HEK293 (cell line): ENCODE data around the gene OR52E1.

Source experiments
- CTCF ChIA-PET: fragments of 350-600 bp; formaldehyde crosslinking; extraction: SDS; loops from one replicate; lab custom pipeline; 2021; ENCODE audit warnings: antibody characterized with exemption; lab: Yijun Ruan, JAX
- POLR2A ChIA-PET: fragments of 300-600 bp; formaldehyde crosslinking; extraction: SDS; loops from one replicate; lab custom pipeline; 2020; ENCODE audit warnings: antibody characterized with exemption, inconsistent platforms; lab: Yijun Ruan, JAX
- H3K27ac ChIP-seq: fragments of 200-500 bp; sonication (Bioruptor generic); 2 replicates; pipeline ENCODE4 v1.5.1; 2014; ENCODE audit warnings: low read depth, low read length, control low read depth, inconsistent platforms; ENCODE audit errors: extremely low read depth
- H3K36me3 ChIP-seq, 2 experiments: fragments of 200-500 bp in 1 of 2; sonication (Bioruptor generic) in 1 of 2; 1 replicate in 1 of 2; 2 replicates in 1 of 2; pipeline ENCODE4 v1.5.1; 2014 to 2017; ENCODE audit warnings: inconsistent platforms in 2 of 2, low read length in 2 of 2; ENCODE audit not compliant: control insufficient read depth in 2 of 2, insufficient read depth in 1 of 2
- H3K4me1 ChIP-seq: fragments of 200-500 bp; sonication (Bioruptor generic); 2 replicates; pipeline ENCODE4 v1.5.1; 2014; ENCODE audit warnings: mild to moderate bottlenecking, low read length, inconsistent platforms; ENCODE audit not compliant: control insufficient read depth, insufficient read depth
- H3K4me3 ChIP-seq: 2 replicates; pipeline ENCODE4 v1.5.1; 2011; ENCODE audit warnings: low read depth, mild to moderate bottlenecking, control low read depth, low read length, moderate library complexity
- H3K9me3 ChIP-seq: fragments of 200-500 bp; sonication (Bioruptor generic); 2 replicates; pipeline ENCODE4 v1.5.1; 2014; ENCODE audit warnings: low read depth, low read length, inconsistent platforms; ENCODE audit not compliant: control insufficient read depth, insufficient read depth
- BCL11A ChIP-seq: fragments of 450-650 bp; formaldehyde crosslinking; IDR thresholded peaks from 2 replicates; pipeline ENCODE4 v1.5.1; 2016; ENCODE audit warnings: low read depth, missing biosample characterization, missing genetic modification characterization
- BCL11B ChIP-seq: fragments of 450-650 bp; formaldehyde crosslinking; IDR thresholded peaks from 2 replicates; pipeline ENCODE4 v1.5.1; 2016; ENCODE audit warnings: low read depth, missing biosample characterization, missing genetic modification characterization
- GFI1B ChIP-seq: fragments of 450-650 bp; formaldehyde crosslinking; IDR thresholded peaks from 2 replicates; pipeline ENCODE4 v1.5.1; 2016; ENCODE audit warnings: missing biosample characterization, missing genetic modification characterization
- IKZF3 ChIP-seq: fragments of 450-650 bp; IDR thresholded peaks from 2 replicates; pipeline ENCODE4 v1.5.0; 2018; ENCODE audit warnings: missing biosample characterization, mild to moderate bottlenecking, missing genetic modification characterization, moderate library complexity
- KLF1 ChIP-seq: fragments of 450-650 bp; formaldehyde crosslinking; IDR thresholded peaks from 2 replicates; pipeline ENCODE4 v1.5.1; 2016; ENCODE audit warnings: missing biosample characterization, missing genetic modification characterization
- SALL2 ChIP-seq: fragments of 450-650 bp; formaldehyde crosslinking; IDR thresholded peaks from 2 replicates; pipeline ENCODE4 v1.5.0; 2017; ENCODE audit warnings: missing biosample characterization, mild to moderate bottlenecking, missing genetic modification characterization, borderline replicate concordance
- YY2 ChIP-seq: fragments of 450-650 bp; formaldehyde crosslinking; IDR thresholded peaks from 2 replicates; pipeline ENCODE4 v1.5.1; 2016; ENCODE audit warnings: missing biosample characterization, missing genetic modification characterization
- ZBTB10 ChIP-seq: fragments of 450-650 bp; formaldehyde crosslinking; IDR thresholded peaks from 2 replicates; pipeline ENCODE4 v1.5.1; 2016; ENCODE audit warnings: missing biosample characterization, missing genetic modification characterization
- ZBTB48 ChIP-seq: fragments of 450-650 bp; formaldehyde crosslinking; IDR thresholded peaks from 2 replicates; pipeline ENCODE4 v1.5.1; 2016; ENCODE audit warnings: missing biosample characterization, missing genetic modification characterization
- ZEB2 ChIP-seq: fragments of 450-650 bp; formaldehyde crosslinking; IDR thresholded peaks from 2 replicates; pipeline ENCODE4 v1.5.1; 2016; ENCODE audit warnings: missing biosample characterization, missing genetic modification characterization
- ZNF138 ChIP-seq: fragments of 450-650 bp; formaldehyde crosslinking; IDR thresholded peaks from 2 replicates; pipeline ENCODE4 v1.5.1; 2016; ENCODE audit warnings: missing biosample characterization, missing genetic modification characterization, borderline replicate concordance
- ZNF157 ChIP-seq: fragments of 450-650 bp; formaldehyde crosslinking; IDR thresholded peaks from 2 replicates; pipeline ENCODE4 v1.5.1; 2016; ENCODE audit warnings: missing biosample characterization, missing genetic modification characterization
- ZNF16 ChIP-seq: fragments of 450-650 bp; formaldehyde crosslinking; IDR thresholded peaks from 2 replicates; pipeline ENCODE4 v1.5.1; 2016; ENCODE audit warnings: low read depth, missing biosample characterization, missing genetic modification characterization
- ZNF292 ChIP-seq: fragments of 450-650 bp; formaldehyde crosslinking; IDR thresholded peaks from 2 replicates; pipeline ENCODE4 v1.5.1; 2016; ENCODE audit warnings: low read depth, missing biosample characterization, missing genetic modification characterization, borderline replicate concordance
- ZNF302 ChIP-seq: fragments of 450-650 bp; formaldehyde crosslinking; IDR thresholded peaks from 2 replicates; pipeline ENCODE4 v1.5.1; 2016; ENCODE audit warnings: missing biosample characterization, missing genetic modification characterization, low read depth
- ZNF416 ChIP-seq: fragments of 450-650 bp; formaldehyde crosslinking; IDR thresholded peaks from 2 replicates; pipeline ENCODE4 v1.5.1; 2016; ENCODE audit warnings: missing biosample characterization, missing genetic modification characterization
- ZNF48 ChIP-seq: fragments of 450-650 bp; formaldehyde crosslinking; IDR thresholded peaks from 2 replicates; pipeline ENCODE4 v1.5.1; 2016; ENCODE audit warnings: missing biosample characterization, missing genetic modification characterization
- ZNF501 ChIP-seq: fragments of 450-650 bp; formaldehyde crosslinking; IDR thresholded peaks from 2 replicates; pipeline ENCODE4 v1.5.1; 2016; ENCODE audit warnings: missing biosample characterization, missing genetic modification characterization
- ZNF555 ChIP-seq: fragments of 450-650 bp; formaldehyde crosslinking; conservative IDR thresholded peaks from 2 replicates; pipeline ENCODE4 v1.5.1; 2017; ENCODE audit warnings: missing biosample characterization, mild to moderate bottlenecking, missing genetic modification characterization, inconsistent platforms
- ZNF571 ChIP-seq: fragments of 450-650 bp; formaldehyde crosslinking; IDR thresholded peaks from 2 replicates; pipeline ENCODE4 v1.5.0; 2017; ENCODE audit warnings: missing biosample characterization, missing genetic modification characterization
- ZNF792 ChIP-seq: fragments of 450-650 bp; formaldehyde crosslinking; IDR thresholded peaks from 2 replicates; pipeline ENCODE4 v1.5.1; 2016; ENCODE audit warnings: missing biosample characterization, missing genetic modification characterization
- TF ChIP-seq, protein P1 (sequence below): fragments of 450-650 bp; formaldehyde crosslinking; IDR thresholded peaks from 2 replicates; pipeline ENCODE4 v1.5.1; 2016; ENCODE audit warnings: missing biosample characterization, missing genetic modification characterization
- TF ChIP-seq, protein P2 (sequence below): fragments of 450-650 bp; formaldehyde crosslinking; conservative IDR thresholded peaks from 2 replicates; pipeline ENCODE4 v1.5.1; 2016; ENCODE audit warnings: low read depth, missing biosample characterization, missing genetic modification characterization
- TF ChIP-seq, protein P3 (sequence below): fragments of 450-650 bp; IDR thresholded peaks from 2 replicates; pipeline ENCODE4 v1.5.1; 2018; ENCODE audit warnings: missing biosample characterization, mild to moderate bottlenecking, missing genetic modification characterization

OR52E1 gene

GRCh38 chr11:5083602-5084001 lies 14.2 kb downstream of the OR52E1 start:
- ChIA-PET CTCF (no interaction called here), POLR2A (no interaction called here)
- Histone ChIP-seq H3K27ac (no peak overlapping the region), H3K9me3 (no peaks in the 10 kb centered on the region), H3K4me3 (no peak overlapping the region), H3K4me1 (no peaks in the 10 kb centered on the region), H3K36me3 (no peaks in the 10 kb centered on the region)
- no peak for TF ChIP-seq ZNF571
- TF ChIP-seq ZNF292, result no peak
- TF ChIP-seq ZBTB48 (tag by site-specific recombination), result no peak
- no peak for TF ChIP-seq ZNF157 (tag by site-specific recombination)
- no peak for TF ChIP-seq IKZF3
- TF ChIP-seq, protein P1, sequence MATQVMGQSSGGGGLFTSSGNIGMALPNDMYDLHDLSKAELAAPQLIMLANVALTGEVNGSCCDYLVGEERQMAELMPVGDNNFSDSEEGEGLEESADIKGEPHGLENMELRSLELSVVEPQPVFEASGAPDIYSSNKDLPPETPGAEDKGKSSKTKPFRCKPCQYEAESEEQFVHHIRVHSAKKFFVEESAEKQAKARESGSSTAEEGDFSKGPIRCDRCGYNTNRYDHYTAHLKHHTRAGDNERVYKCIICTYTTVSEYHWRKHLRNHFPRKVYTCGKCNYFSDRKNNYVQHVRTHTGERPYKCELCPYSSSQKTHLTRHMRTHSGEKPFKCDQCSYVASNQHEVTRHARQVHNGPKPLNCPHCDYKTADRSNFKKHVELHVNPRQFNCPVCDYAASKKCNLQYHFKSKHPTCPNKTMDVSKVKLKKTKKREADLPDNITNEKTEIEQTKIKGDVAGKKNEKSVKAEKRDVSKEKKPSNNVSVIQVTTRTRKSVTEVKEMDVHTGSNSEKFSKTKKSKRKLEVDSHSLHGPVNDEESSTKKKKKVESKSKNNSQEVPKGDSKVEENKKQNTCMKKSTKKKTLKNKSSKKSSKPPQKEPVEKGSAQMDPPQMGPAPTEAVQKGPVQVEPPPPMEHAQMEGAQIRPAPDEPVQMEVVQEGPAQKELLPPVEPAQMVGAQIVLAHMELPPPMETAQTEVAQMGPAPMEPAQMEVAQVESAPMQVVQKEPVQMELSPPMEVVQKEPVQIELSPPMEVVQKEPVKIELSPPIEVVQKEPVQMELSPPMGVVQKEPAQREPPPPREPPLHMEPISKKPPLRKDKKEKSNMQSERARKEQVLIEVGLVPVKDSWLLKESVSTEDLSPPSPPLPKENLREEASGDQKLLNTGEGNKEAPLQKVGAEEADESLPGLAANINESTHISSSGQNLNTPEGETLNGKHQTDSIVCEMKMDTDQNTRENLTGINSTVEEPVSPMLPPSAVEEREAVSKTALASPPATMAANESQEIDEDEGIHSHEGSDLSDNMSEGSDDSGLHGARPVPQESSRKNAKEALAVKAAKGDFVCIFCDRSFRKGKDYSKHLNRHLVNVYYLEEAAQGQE, result no peak
- TF ChIP-seq KLF1 (tag by site-specific recombination), result no peak

DNA sequence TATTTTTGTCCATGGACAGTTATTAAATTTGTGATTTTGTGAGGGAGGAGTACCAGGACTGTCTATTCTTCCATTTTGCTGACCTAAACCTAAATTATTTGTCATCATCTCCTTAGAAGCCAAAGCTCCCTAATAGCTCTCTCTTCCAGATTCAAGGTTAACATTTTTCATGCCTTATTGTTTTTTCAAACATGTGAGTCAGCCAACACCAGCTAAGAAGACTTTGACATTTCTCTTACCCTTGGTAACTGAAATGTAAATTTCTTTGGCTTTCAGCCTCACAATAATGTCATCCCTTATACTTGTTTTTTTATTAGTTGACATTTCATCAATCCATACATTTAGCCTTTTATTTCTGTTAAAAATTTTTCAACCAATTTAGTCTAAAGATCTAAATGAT lies 19.2 kb downstream of the OR52E1 start:
- no peaks in the 10 kb centered on the region for H3K9me3 ChIP-seq
- no peaks in the 10 kb centered on the region for H3K36me3 ChIP-seq
- ChIA-PET POLR2A (no interaction called here), CTCF (no interaction called here)
- H3K4me1 ChIP-seq, result no peaks in the 10 kb centered on the region
- no peak overlapping the region for H3K27ac ChIP-seq
- H3K4me3 ChIP-seq, result no peak overlapping the region
- TF ChIP-seq BCL11A (tag by site-specific recombination), result no peak
- TF ChIP-seq, protein P2, sequence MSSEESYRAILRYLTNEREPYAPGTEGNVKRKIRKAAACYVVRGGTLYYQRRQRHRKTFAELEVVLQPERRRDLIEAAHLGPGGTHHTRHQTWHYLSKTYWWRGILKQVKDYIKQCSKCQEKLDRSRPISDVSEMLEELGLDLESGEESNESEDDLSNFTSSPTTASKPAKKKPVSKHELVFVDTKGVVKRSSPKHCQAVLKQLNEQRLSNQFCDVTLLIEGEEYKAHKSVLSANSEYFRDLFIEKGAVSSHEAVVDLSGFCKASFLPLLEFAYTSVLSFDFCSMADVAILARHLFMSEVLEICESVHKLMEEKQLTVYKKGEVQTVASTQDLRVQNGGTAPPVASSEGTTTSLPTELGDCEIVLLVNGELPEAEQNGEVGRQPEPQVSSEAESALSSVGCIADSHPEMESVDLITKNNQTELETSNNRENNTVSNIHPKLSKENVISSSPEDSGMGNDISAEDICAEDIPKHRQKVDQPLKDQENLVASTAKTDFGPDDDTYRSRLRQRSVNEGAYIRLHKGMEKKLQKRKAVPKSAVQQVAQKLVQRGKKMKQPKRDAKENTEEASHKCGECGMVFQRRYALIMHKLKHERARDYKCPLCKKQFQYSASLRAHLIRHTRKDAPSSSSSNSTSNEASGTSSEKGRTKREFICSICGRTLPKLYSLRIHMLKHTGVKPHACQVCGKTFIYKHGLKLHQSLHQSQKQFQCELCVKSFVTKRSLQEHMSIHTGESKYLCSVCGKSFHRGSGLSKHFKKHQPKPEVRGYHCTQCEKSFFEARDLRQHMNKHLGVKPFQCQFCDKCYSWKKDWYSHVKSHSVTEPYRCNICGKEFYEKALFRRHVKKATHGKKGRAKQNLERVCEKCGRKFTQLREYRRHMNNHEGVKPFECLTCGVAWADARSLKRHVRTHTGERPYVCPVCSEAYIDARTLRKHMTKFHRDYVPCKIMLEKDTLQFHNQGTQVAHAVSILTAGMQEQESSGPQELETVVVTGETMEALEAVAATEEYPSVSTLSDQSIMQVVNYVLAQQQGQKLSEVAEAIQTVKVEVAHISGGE (tag by site-specific recombination), result no peak
- TF ChIP-seq ZNF501 (tag by site-specific recombination), result no peak
- TF ChIP-seq ZNF555 (tag by site-specific recombination), result no peak
- no peak for TF ChIP-seq GFI1B
- no peak for TF ChIP-seq ZNF16 (tag by site-specific recombination)
- no peak for TF ChIP-seq ZNF48 (tag by site-specific recombination)
- no peak for TF ChIP-seq SALL2 (tag by site-specific recombination)
- TF ChIP-seq, protein P3, sequence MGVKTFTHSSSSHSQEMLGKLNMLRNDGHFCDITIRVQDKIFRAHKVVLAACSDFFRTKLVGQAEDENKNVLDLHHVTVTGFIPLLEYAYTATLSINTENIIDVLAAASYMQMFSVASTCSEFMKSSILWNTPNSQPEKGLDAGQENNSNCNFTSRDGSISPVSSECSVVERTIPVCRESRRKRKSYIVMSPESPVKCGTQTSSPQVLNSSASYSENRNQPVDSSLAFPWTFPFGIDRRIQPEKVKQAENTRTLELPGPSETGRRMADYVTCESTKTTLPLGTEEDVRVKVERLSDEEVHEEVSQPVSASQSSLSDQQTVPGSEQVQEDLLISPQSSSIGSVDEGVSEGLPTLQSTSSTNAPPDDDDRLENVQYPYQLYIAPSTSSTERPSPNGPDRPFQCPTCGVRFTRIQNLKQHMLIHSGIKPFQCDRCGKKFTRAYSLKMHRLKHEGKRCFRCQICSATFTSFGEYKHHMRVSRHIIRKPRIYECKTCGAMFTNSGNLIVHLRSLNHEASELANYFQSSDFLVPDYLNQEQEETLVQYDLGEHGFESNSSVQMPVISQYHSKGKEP (tag by site-specific recombination), result no peak
- TF ChIP-seq ZBTB10, result no peak
- no peak for TF ChIP-seq ZNF302 (tag by site-specific recombination)
- no peak for TF ChIP-seq ZNF138 (tag by site-specific recombination)
- TF ChIP-seq YY2, result no peak
- TF ChIP-seq ZNF416 (tag by site-specific recombination), result no peak
- no peak for TF ChIP-seq ZNF792 (tag by site-specific recombination)
- TF ChIP-seq ZEB2, result no peak
- TF ChIP-seq BCL11B (tag by site-specific recombination), result no peak
